GM12878 (cell line): ENCODE data around the gene SETBP1. TPM values are rescaled to one million over a fixed set of nuclear protein-coding genes. Genes with fewer than 3 reads are reported as not detected.
A peak's percentile ranks its signal among the peaks of the same experiment; 100 is the strongest.

Source experiments
- CBFB ChIP-seq: IDR thresholded peaks from 2 replicates; pipeline ENCODE4 v1.6.1; 2016; ENCODE audit warnings: antibody characterized with exemption, low read depth
- CBX3 ChIP-seq: fragments of 200-600 bp; sonication (generic); IDR thresholded peaks from 2 replicates; pipeline ENCODE4 v1.6.1; 2016; ENCODE audit warnings: low read depth, borderline replicate concordance
- HCFC1 ChIP-seq: fragments of 150-350 bp; IDR thresholded peaks from 2 replicates; pipeline ENCODE4 v1.6.1; 2014; ENCODE audit warnings: low read length
- HDGF ChIP-seq: fragments of 450-650 bp; IDR thresholded peaks from 2 replicates; pipeline ENCODE4 v1.6.1; 2016; ENCODE audit warnings: antibody characterized with exemption
- MTA2 ChIP-seq: fragments of 450-650 bp; IDR thresholded peaks from 2 replicates; pipeline ENCODE4 v1.6.1; 2016; ENCODE audit warnings: low read depth, mild to moderate bottlenecking, moderate library complexity
- MYC ChIP-seq: IDR thresholded peaks from 2 replicates; pipeline ENCODE4 v1.6.1; 2011; ENCODE audit warnings: mild to moderate bottlenecking, low read length, moderate library complexity, inconsistent platforms; ENCODE audit not compliant: insufficient read depth, insufficient replicate concordance, insufficient read length, severe bottlenecking
- NRF1 ChIP-seq: conservative IDR thresholded peaks from 2 replicates; pipeline ENCODE4 v1.6.1; 2011; ENCODE audit warnings: mild to moderate bottlenecking, low read depth, low read length, improper control_type of control experiment
- POLR2A ChIP-seq: IDR thresholded peaks from 2 replicates; pipeline ENCODE4 v1.6.1; 2011; ENCODE audit warnings: low read depth, mild to moderate bottlenecking, low read length
- POU2F2 ChIP-seq: IDR thresholded peaks from 3 replicates; pipeline ENCODE4 v1.6.1; 2011; ENCODE audit warnings: low read depth, mild to moderate bottlenecking, low read length, borderline replicate concordance
- RAD21 ChIP-seq: IDR thresholded peaks from 2 replicates; pipeline ENCODE4 v1.6.1; 2011; ENCODE audit warnings: mild to moderate bottlenecking, low read depth, low read length, moderate library complexity; ENCODE audit not compliant: insufficient read depth
- RUNX3 ChIP-seq: IDR thresholded peaks from 2 replicates; pipeline ENCODE4 v1.6.1; 2012; ENCODE audit warnings: low read length, inconsistent platforms
- SIX5 ChIP-seq: IDR thresholded peaks from 2 replicates; pipeline ENCODE4 v1.6.1; 2011; ENCODE audit warnings: mild to moderate bottlenecking, low read depth, low read length, moderate library complexity; ENCODE audit not compliant: severe bottlenecking
- SMAD5 ChIP-seq: IDR thresholded peaks from 2 replicates; pipeline ENCODE4 v1.6.1; 2016; ENCODE audit warnings: antibody characterized with exemption, low read depth
- SRF ChIP-seq, 2 experiments: IDR thresholded peaks; 2 replicates each; pipeline ENCODE4 v1.6.1; 2011; ENCODE audit warnings: low read depth in 2 of 2, low read length in 2 of 2, mild to moderate bottlenecking in 1 of 2, moderate library complexity in 1 of 2
- TARDBP ChIP-seq: IDR thresholded peaks from 2 replicates; pipeline ENCODE4 v1.6.1; 2016; ENCODE audit warnings: borderline replicate concordance
- ZNF217 ChIP-seq: fragments of 450-650 bp; IDR thresholded peaks from 2 replicates; pipeline ENCODE4 v1.6.1; 2017; ENCODE audit warnings: antibody characterized with exemption, mild to moderate bottlenecking
- polyA plus RNA-seq, 11 experiments: library from polyadenylated mRNA; depleted of rRNA in 4 of 11; unstranded in 6 of 11; stranded (reverse) in 5 of 11; fragments of >200 nt; fragmentation: Nextera tagmentation in 4 of 11; fragmentation: Illumina TruSeq in 1 of 11; extraction: Ambion mirVana in 4 of 11; extraction: Trizol in 1 of 11; gene quantifications; 1 replicate in 1 of 11; 2 replicates in 10 of 11; pipeline versions ENCODE4 v1.2.1 to v1.2.3, GENCODE V29; 2011 to 2016; ENCODE audit warnings: inconsistent platforms in 2 of 11, missing spikeins in 2 of 11, low read depth in 1 of 11
- total RNA-seq, 4 experiments: library from RNA; depleted of rRNA in 3 of 4; stranded (reverse); fragments of >200 nt in 3 of 4; fragmentation: Illumina TruSeq in 1 of 4; extraction: Trizol in 1 of 4; gene quantifications; 2 replicates each; pipeline versions ENCODE4 v1.2.1 to v1.2.3, GENCODE V29; 2013 to 2021
- TF ChIP-seq, protein P1 (sequence below): fragments of 450-650 bp; IDR thresholded peaks from 2 replicates; pipeline ENCODE4 v1.6.1; 2018; ENCODE audit warnings: borderline replicate concordance, mild to moderate bottlenecking; ENCODE audit not compliant: partially characterized antibody
- TF ChIP-seq, protein P2 (sequence below): fragments of 450-650 bp; IDR thresholded peaks from 2 replicates; pipeline ENCODE4 v1.6.1; 2017; ENCODE audit warnings: mild to moderate bottlenecking, low read depth, inconsistent platforms; ENCODE audit not compliant: poor library complexity, severe bottlenecking
- TF ChIP-seq, protein P3 (sequence below): fragments of 150-350 bp; IDR thresholded peaks from 2 replicates; pipeline ENCODE4 v1.6.1; 2014; ENCODE audit warnings: mild to moderate bottlenecking, low read depth, low read length
- TF ChIP-seq, protein P4 (sequence below): fragments of 450-650 bp; conservative IDR thresholded peaks from 2 replicates; pipeline ENCODE4 v1.6.1; 2017; ENCODE audit warnings: mild to moderate bottlenecking, moderate library complexity

Gene SETBP1
- total and polyA plus RNA-seq, 10 of the 15 experiments (the other 5 are each of a cell fraction or from before 2014, with no cell fraction given), result 0.99 to 29.7 (median 8.3) TPM

DNA sequence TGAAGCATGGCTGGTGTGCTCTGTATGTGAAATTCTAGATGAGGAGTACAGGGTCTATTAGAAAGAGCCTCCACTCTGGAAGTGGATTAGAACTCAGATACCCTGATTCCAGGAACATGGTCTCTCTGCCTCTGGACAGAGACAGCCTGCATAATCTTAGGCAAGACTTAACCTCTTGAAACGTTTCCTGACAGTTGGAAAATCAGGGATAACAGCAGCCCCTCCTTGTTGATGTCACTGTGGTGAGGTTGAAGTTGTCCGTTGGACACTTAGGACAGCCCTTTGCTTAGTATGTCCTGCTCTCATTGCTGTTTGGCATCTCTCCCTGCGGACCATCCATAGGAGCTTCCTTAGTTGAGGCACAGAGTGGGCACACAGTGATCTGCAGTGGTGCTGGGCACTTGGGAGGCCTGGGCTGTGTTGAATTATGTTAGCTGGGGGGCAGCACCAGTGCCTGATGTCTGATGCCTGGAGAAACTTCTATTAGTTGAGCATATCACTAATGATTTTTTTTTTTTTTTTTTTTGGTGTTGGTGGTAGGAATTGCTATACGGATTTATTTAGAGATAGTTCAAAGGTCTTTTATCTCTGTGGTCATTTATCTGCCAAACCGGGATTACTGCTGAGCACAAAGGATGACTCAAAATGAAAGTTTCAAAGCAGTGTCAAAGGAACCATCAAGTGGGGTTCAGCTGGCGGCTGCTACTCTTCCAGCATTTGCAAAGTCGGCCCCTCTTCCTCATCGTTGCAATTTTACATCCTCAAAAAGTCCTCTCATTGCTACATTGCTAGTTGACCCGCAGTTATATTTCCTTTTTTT lies 28.8 kb downstream of the SETBP1 start (continued):
- TF ChIP-seq CBFB (peak; percentile 62; the same call in 1 of the 2 replicates), SMAD5 (no peak), MYC (no peak), RUNX3 (peak; percentile 91), TARDBP (no peak), HDGF (no peak), CBX3 (no peak), POLR2A (no peak), RAD21 (0 out of 2 replicates have a peak, but pooled peaks have one; percentile 20), SRF (IDR thresholded peaks at IDR 0.05; ENCODE audit: low read depth in 2 of 2, low read length in 2 of 2) (no peak), NRF1 (no peak), ZNF217 (0 out of 2 replicates have a peak, but pooled peaks have one; percentile 46), SIX5 (no peak), POU2F2 (0 out of 3 replicates have a peak, but pooled peaks have one; percentile 33), HCFC1 (no peak), MTA2 (peak; percentile 82)
- TF ChIP-seq, protein P1, sequence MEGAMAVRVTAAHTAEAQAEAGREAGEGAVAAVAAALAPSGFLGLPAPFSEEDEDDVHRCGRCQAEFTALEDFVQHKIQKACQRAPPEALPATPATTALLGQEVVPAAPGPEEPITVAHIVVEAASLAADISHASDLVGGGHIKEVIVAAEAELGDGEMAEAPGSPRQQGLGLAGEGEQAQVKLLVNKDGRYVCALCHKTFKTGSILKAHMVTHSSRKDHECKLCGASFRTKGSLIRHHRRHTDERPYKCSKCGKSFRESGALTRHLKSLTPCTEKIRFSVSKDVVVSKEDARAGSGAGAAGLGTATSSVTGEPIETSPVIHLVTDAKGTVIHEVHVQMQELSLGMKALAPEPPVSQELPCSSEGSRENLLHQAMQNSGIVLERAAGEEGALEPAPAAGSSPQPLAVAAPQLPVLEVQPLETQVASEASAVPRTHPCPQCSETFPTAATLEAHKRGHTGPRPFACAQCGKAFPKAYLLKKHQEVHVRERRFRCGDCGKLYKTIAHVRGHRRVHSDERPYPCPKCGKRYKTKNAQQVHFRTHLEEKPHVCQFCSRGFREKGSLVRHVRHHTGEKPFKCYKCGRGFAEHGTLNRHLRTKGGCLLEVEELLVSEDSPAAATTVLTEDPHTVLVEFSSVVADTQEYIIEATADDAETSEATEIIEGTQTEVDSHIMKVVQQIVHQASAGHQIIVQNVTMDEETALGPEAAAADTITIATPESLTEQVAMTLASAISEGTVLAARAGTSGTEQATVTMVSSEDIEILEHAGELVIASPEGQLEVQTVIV, result no peak
- TF ChIP-seq, protein P2, sequence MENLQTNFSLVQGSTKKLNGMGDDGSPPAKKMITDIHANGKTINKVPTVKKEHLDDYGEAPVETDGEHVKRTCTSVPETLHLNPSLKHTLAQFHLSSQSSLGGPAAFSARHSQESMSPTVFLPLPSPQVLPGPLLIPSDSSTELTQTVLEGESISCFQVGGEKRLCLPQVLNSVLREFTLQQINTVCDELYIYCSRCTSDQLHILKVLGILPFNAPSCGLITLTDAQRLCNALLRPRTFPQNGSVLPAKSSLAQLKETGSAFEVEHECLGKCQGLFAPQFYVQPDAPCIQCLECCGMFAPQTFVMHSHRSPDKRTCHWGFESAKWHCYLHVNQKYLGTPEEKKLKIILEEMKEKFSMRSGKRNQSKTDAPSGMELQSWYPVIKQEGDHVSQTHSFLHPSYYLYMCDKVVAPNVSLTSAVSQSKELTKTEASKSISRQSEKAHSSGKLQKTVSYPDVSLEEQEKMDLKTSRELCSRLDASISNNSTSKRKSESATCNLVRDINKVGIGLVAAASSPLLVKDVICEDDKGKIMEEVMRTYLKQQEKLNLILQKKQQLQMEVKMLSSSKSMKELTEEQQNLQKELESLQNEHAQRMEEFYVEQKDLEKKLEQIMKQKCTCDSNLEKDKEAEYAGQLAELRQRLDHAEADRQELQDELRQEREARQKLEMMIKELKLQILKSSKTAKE, result peak; percentile 68
- TF ChIP-seq, protein P3, sequence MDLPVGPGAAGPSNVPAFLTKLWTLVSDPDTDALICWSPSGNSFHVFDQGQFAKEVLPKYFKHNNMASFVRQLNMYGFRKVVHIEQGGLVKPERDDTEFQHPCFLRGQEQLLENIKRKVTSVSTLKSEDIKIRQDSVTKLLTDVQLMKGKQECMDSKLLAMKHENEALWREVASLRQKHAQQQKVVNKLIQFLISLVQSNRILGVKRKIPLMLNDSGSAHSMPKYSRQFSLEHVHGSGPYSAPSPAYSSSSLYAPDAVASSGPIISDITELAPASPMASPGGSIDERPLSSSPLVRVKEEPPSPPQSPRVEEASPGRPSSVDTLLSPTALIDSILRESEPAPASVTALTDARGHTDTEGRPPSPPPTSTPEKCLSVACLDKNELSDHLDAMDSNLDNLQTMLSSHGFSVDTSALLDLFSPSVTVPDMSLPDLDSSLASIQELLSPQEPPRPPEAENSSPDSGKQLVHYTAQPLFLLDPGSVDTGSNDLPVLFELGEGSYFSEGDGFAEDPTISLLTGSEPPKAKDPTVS, result no peak
- TF ChIP-seq, protein P4, sequence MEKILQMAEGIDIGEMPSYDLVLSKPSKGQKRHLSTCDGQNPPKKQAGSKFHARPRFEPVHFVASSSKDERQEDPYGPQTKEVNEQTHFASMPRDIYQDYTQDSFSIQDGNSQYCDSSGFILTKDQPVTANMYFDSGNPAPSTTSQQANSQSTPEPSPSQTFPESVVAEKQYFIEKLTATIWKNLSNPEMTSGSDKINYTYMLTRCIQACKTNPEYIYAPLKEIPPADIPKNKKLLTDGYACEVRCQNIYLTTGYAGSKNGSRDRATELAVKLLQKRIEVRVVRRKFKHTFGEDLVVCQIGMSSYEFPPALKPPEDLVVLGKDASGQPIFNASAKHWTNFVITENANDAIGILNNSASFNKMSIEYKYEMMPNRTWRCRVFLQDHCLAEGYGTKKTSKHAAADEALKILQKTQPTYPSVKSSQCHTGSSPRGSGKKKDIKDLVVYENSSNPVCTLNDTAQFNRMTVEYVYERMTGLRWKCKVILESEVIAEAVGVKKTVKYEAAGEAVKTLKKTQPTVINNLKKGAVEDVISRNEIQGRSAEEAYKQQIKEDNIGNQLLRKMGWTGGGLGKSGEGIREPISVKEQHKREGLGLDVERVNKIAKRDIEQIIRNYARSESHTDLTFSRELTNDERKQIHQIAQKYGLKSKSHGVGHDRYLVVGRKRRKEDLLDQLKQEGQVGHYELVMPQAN, result no peak
